ENCODE data around the gene BCAP31. TPM values are rescaled to one million over a fixed set of nuclear protein-coding genes. Genes with fewer than 3 reads are reported as not detected.

The BCAP31 gene
- total and polyA plus RNA-seq, 9 donors, result 53.7 to 195 (median 135) TPM

GRCh38 chrX:153763298-153763932 is 39.2 kb upstream of the BCAP31 start:
- Histone ChIP-seq H3K27ac (no peak overlapping the region), H3K9me3 (no peaks in the 10 kb centered on the region), H3K27me3 (no peaks in the 10 kb centered on the region), H3K4me3 (no peak overlapping the region), H3K36me3 (no peaks in the 10 kb centered on the region), H3K4me1 (ENCODE audit: insufficient read depth) (no peaks in the 10 kb centered on the region)
- intact Hi-C loops (cut with DNase I), result loop anchor here in 1 of 4 donors (5.0 kb wide), 1 partner anchor 189 kb away; no protein-coding TSS in a partner anchor
- TF ChIP-seq EP300 (IDR thresholded peaks at IDR 0.05), result no peak
- no peak for TF ChIP-seq CTCF (IDR thresholded peaks at IDR 0.05)
- TF ChIP-seq POLR2A (IDR thresholded peaks at IDR 0.05), result no peak
- 85 to 88% (median 88%) methylated on average over 18 of the region's 18 CpGs for WGBS, 3 donors
- peak in 2 of 5 donors; percentile 28 to 35 for DNase-seq

DNA sequence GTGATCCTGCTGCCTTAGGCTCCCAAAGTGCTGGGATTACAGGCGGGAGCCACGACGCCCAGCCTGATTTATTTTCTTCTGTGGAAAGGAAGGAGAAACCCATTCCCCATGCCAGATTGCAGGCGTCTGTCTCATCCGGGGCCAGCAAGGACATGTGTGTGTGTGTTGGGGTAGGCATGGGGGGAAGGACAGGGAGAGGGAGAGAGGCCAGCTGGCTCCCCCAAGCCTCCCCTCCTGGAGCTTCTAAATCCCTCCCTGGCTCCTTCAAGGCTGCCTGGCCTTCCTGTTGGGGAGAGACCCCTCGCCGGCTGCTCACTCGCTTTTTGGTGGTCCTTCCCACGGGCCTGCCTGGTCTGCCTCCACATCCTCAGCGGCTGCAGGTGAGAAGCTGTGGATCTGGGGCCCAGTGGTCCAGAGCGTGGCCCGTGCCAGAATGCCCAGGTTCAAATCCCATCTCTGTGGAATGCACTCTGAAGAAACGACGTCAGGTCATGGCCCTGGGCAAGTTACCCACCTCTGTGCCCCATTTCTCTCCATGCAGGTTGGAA is 38.5 kb upstream of the BCAP31 start:
- no peaks in the 10 kb centered on the region for H3K9me3 ChIP-seq
- no peak overlapping the region for H3K4me3 ChIP-seq
- no peak for DNase-seq
- no peaks in the 10 kb centered on the region for H3K4me1 ChIP-seq (ENCODE audit: insufficient read depth)
- no peak overlapping the region for H3K27ac ChIP-seq
- intact Hi-C loops (cut with DNase I), result loop anchor here in 1 of 4 donors (5.0 kb wide), 1 partner anchor 190 kb away; no protein-coding TSS in a partner anchor
- 83 to 85% (median 84%) methylated on average over 14 of the region's 14 CpGs for WGBS, 3 donors
- no peaks in the 10 kb centered on the region for H3K27me3 ChIP-seq
- no peaks in the 10 kb centered on the region for H3K36me3 ChIP-seq
- TF ChIP-seq POLR2A (IDR thresholded peaks at IDR 0.05) (no peak), CTCF (IDR thresholded peaks at IDR 0.05) (no peak), EP300 (IDR thresholded peaks at IDR 0.05) (no peak)

- H3K36me3 ChIP-seq, result no peaks in the 10 kb centered on the region
- H3K27ac ChIP-seq, result no peak overlapping the region
- intact Hi-C loops (cut with DNase I), result loop anchor here in 1 of 4 donors (5.0 kb wide), 1 partner anchor 190 kb away; no protein-coding TSS in a partner anchor
- no peaks in the 10 kb centered on the region for H3K27me3 ChIP-seq
- H3K9me3 ChIP-seq, result no peaks in the 10 kb centered on the region
- TF ChIP-seq CTCF (IDR thresholded peaks at IDR 0.05), result no peak
- TF ChIP-seq POLR2A (IDR thresholded peaks at IDR 0.05), result no peak
- no peak for TF ChIP-seq EP300 (IDR thresholded peaks at IDR 0.05)
- peak in 1 of 5 donors; percentile 12 for DNase-seq
- 81 to 86% (median 84%) methylated on average over 15 of the region's 15 CpGs for WGBS, 3 donors
- no peaks in the 10 kb centered on the region for H3K4me1 ChIP-seq (ENCODE audit: insufficient read depth)
- no peak overlapping the region for H3K4me3 ChIP-seq
Observed at GRCh38 chrX:153761863-153762262, 37.7 kb upstream of the BCAP31 start.

GRCh38 chrX:153755136-153755535 is 30.9 kb upstream of the BCAP31 start:
- Histone ChIP-seq H3K9me3 (no peaks in the 10 kb centered on the region), H3K4me1 (ENCODE audit: insufficient read depth) (no peaks in the 10 kb centered on the region), H3K4me3 (no peak overlapping the region), H3K36me3 (no peaks in the 10 kb centered on the region), H3K27ac (no peak overlapping the region), H3K27me3 (no peaks in the 10 kb centered on the region)
- DNase-seq, result no peak
- 73 to 85% (median 81%) methylated on average over 1 of the region's 1 CpG for WGBS, 3 donors
- TF ChIP-seq POLR2A (IDR thresholded peaks at IDR 0.05), result no peak
- no peak for TF ChIP-seq EP300 (IDR thresholded peaks at IDR 0.05)
- TF ChIP-seq CTCF (IDR thresholded peaks at IDR 0.05), result no peak
- intact Hi-C loops (cut with DNase I), result no loop called here

Data from ovary (tissue), 9 donors.